Memory B cell (primary cell): ENCODE measurements around the gene HSPA6.
"Not testable (repeated sequence)": the region's sequence is repeated elsewhere in the genome, so short reads cannot be mapped to it uniquely, and the experiment has no call there.

Source experiments
- ATAC-seq: fragments of 150-1000 bp; cut with Tn5 transposase; 2 replicates; pipeline ENCODE4 v1.10.0; 2021; ENCODE audit warnings: low read depth, mild to moderate bottlenecking, moderate library complexity
- DNase-seq, 2 donors: peaks; one replicate each; pipeline ENCODE4 v3.0.0; 2022; ENCODE audit warnings: low spot score in 2 of 2
- H3K27ac Mint-ChIP-seq: one replicate; pipeline ENCODE4 v1.8.0; 2022; ENCODE audit warnings: mild to moderate bottlenecking, moderate library complexity, mixed read lengths
- H3K27me3 Mint-ChIP-seq: one replicate; pipeline ENCODE4 v1.8.0; 2022; ENCODE audit warnings: mixed read lengths
- H3K36me3 Mint-ChIP-seq: one replicate; pipeline ENCODE4 v1.8.0; 2022; ENCODE audit warnings: mild to moderate bottlenecking, mixed read lengths
- H3K4me1 Mint-ChIP-seq: one replicate; pipeline ENCODE4 v1.8.0; 2022; ENCODE audit warnings: mixed read lengths
- H3K4me3 Mint-ChIP-seq: one replicate; pipeline ENCODE4 v1.8.0; 2022; ENCODE audit warnings: mild to moderate bottlenecking, moderate library complexity, mixed read lengths
- H3K9me3 Mint-ChIP-seq: one replicate; pipeline ENCODE4 v1.8.0; 2022; ENCODE audit warnings: mixed read lengths

Gene HSPA6

DNA sequence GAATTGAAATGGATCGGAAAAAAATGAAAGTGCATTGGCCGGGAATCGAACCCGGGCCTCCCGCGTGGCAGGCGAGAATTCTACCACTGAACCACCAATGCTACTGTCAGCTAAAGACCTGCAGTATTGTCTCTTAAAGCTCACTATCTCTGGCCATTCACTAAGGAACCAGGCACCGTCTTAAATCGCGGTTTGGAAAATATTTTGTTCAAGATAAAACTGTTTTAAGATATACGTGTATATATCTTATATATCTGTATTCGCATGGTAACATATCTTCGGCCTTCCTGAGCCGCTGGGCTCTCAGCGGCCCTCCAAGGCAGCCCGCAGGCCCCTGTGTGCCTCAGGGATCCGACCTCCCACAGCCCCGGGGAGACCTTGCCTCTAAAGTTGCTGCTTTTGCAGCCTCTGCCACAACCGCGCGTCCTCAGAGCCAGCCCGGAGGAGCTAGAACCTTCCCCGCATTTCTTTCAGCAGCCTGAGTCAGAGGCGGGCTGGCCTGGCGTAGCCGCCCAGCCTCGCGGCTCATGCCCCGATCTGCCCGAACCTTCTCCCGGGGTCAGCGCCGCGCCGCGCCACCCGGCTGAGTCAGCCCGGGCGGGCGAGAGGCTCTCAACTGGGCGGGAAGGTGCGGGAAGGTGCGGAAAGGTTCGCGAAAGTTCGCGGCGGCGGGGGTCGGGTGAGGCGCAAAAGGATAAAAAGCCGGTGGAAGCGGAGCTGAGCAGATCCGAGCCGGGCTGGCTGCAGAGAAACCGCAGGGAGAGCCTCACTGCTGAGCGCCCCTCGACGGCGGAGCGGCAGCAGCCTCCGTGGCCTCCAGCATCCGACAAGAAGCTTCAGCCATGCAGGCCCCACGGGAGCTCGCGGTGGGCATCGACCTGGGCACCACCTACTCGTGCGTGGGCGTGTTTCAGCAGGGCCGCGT, at the start of gene HSPA6:
HSPA6 (plus strand) TSS at position 724 of the 925 bp plus-strand sequence; CDS start at position 843, 119 bp downstream.
- not testable (repeated sequence) for H3K36me3 Mint-ChIP-seq, H3K27me3 Mint-ChIP-seq, H3K9me3 Mint-ChIP-seq, H3K4me1 Mint-ChIP-seq
- DNase-seq (peak; percentile 84 to 87), ATAC-seq (peak; percentile 70)
- Mint-ChIP-seq H3K4me3 (peak within 1 kb of the TSS; percentile 87), H3K27ac (peak within 1 kb of the TSS; percentile 99)

DNA sequence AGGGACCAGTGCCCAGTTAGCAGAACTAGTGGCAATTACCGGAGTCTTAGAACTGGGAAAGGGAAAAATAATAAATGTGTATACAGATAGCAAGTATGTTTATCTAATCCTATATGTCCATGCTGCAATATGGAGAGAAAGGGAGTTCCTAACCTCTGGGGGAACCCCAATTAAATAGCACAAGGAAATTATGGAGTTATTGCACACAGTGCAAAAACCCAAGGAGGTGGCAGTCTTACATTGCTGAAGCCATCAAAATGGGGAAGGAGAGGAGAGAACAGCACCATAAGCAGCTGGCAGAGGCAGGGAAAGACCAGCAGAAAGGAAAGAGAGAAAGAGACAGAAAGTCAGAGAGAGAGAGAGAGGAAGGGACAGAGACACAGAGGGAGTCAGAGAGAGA, 46.6 kb upstream of the HSPA6 start:
- not testable (repeated sequence) for DNase-seq, H3K4me1 Mint-ChIP-seq, ATAC-seq, H3K4me3 Mint-ChIP-seq, H3K9me3 Mint-ChIP-seq, H3K27ac Mint-ChIP-seq, H3K27me3 Mint-ChIP-seq, H3K36me3 Mint-ChIP-seq

DNA sequence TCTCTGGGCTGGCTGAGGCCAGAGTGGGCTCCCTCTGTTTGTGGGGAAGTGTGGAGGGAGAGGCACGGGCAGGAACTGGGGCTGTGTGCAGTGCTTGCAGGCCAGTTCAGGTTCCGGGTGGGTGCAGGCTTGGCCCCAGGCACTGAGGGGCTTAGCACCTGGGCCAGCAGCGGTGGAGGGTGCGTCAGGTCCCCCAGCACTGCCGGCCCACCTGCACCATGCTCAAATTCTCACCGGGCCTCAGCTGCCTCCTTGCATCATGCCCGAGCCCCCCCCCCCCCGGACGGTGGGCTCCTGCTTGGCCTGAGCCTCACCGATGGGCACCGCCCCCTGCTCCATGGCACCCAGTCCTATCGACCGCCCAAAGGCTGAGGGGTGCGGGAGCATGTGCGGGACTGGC, 45.4 kb upstream of the HSPA6 start:
- Mint-ChIP-seq H3K27ac (no peak overlapping the region), H3K36me3 (no peaks in the 10 kb centered on the region), H3K9me3 (no peaks in the 10 kb centered on the region), H3K4me1 (no peaks in the 10 kb centered on the region), H3K27me3 (no peaks in the 10 kb centered on the region), H3K4me3 (no peak overlapping the region)
- no peak for ATAC-seq
- DNase-seq: no peak

DNA sequence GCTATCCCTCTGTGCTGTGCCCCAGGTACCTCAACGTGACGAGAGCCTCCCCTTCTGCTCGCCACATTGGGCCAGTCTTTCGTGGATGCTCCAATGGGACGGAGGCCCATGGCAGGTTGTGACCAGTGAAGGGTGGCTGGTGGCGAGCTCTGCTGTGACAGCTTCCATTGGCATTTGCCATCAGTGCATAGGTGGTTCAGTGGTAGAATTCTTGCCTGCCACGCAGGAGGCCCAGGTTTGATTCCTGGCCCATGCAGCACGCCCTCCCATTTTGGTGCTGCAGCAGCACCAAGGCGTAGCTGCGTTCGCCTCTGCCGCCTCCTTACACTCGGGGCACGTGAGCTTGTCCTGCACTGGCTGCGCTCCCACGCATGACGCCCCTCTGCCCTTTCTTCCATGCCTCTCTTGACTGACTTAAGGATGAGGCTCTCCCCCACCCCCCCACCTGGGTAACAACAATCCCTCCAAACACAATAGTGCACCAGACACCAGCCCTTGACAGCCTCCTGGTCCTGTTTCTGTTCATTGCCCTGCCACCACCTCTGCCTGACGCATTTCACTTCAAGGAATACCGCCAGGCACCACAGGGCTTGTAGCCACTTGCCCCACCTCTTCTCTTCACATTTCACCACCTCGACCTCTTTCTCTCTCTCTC, 43.8 kb upstream of the HSPA6 start:
- no peak overlapping the region for H3K4me3 Mint-ChIP-seq
- H3K36me3 Mint-ChIP-seq: no peaks in the 10 kb centered on the region
- H3K4me1 Mint-ChIP-seq: no peaks in the 10 kb centered on the region
- no peak for DNase-seq
- no peak overlapping the region for H3K27ac Mint-ChIP-seq
- no peaks in the 10 kb centered on the region for H3K9me3 Mint-ChIP-seq
- no peaks in the 10 kb centered on the region for H3K27me3 Mint-ChIP-seq
- ATAC-seq: no peak

DNA sequence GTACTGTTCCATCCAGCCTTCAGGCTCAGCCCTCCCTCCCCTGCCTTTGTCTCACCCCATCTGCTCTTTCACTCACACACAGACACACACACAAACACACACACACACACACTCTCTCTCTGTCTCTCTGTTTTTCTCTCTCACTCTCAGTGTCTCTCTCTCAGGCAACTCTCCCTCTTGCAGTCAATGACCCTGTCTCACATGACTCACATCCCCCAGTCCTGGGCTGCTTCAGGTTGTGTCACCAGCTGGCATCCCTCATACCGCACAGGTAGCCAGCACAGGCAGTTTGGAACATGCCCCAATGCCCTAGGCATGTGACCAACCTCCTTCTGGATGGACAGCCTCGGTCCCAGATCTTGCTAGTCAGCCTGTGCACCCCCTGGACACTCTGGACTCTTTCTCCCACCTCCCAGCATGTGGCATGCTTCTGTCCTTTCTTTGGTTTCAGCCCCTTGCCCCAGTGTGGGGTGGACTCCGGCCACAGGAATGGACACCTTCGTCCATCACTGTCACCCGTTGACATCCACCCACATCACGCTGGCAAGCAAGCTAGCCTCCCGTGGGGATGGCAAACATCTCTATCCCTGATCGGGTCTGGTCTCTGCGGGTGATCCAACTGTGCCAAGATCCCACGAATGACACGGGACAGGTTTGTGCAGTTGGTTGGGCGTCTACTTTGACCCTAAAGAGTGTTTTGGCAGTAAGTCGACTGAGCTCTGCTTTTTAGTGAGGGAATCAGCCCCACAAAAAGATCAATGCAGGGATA, 42.5 kb upstream of the HSPA6 start:
- Mint-ChIP-seq H3K4me3 (no peak overlapping the region), H3K36me3 (no peaks in the 10 kb centered on the region), H3K27ac (no peak overlapping the region), H3K4me1 (no peaks in the 10 kb centered on the region), H3K27me3 (no peaks in the 10 kb centered on the region), H3K9me3 (no peaks in the 10 kb centered on the region)
- ATAC-seq (no peak), DNase-seq (no peak)

DNA sequence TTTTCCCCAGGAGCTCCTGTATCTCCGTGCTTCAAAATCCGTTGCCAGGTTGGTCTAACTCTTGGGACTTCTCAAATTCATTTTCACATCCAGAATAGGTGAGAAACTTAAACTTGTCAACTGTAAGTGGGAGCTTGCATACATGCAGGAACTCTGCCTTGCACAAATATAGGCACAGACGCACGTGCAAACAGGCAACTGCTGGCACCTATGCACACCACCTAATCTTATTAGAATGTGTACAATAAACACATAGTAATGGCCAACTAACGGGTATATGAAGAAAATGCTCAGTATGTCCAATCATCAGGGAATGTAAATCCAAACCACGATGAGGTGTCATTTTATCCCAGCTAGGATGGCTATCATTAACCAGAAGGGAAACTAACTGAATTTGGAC, 41.7 kb upstream of the HSPA6 start:
- no peaks in the 10 kb centered on the region for H3K36me3 Mint-ChIP-seq
- no peaks in the 10 kb centered on the region for H3K27me3 Mint-ChIP-seq
- no peak for DNase-seq
- H3K4me3 Mint-ChIP-seq: no peak overlapping the region
- no peaks in the 10 kb centered on the region for H3K9me3 Mint-ChIP-seq
- no peak overlapping the region for H3K27ac Mint-ChIP-seq
- no peaks in the 10 kb centered on the region for H3K4me1 Mint-ChIP-seq
- ATAC-seq: no peak

DNA sequence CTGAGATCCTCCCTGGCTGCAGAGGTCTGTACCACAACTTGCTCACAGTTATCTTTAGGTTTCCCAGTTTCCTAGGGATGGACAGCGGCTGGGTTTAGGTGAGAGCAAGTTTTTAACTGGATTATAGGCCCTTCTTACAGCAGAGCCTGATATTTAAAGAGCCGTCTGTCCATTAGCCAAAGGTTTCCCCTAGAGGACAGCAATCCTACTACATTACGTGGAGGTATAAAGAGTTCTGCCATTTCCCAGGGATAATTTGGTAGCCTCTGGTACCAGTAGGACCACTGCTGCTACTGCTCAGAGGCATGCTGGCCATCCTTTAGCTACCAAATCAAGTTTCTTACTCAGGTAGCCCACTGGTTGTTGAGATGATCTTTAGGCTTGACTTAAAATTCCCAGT, 41.0 kb upstream of the HSPA6 start:
- Mint-ChIP-seq H3K4me1 (no peaks in the 10 kb centered on the region), H3K36me3 (no peaks in the 10 kb centered on the region), H3K4me3 (no peak overlapping the region), H3K27ac (no peak overlapping the region), H3K9me3 (no peaks in the 10 kb centered on the region), H3K27me3 (no peaks in the 10 kb centered on the region)
- DNase-seq (no peak), ATAC-seq (no peak)

DNA sequence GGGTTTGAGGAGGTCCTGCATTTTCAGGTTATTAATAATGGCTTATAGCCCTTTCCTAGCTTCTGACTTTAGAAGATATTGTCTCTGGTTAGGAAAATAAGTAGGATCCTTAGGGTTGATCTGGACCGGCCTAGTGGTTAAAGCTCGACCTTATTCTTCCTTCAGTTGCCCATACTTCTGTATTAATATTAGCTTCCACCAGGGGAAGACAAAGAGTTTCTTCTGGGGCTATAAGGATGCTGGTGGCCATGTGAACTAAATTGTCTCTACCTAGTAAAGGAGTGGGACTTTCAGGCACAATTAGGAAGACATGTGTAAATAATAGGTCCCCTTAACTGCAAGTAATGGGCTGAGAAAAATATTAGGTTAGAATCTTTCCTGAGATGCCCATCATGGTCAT, 39.7 kb upstream of the HSPA6 start:
- Mint-ChIP-seq H3K36me3 (no peaks in the 10 kb centered on the region), H3K4me3 (no peak overlapping the region), H3K27me3 (no peaks in the 10 kb centered on the region), H3K27ac (no peak overlapping the region), H3K4me1 (no peaks in the 10 kb centered on the region), H3K9me3 (no peaks in the 10 kb centered on the region)
- no peak for DNase-seq
- peak; percentile 46 for ATAC-seq

DNA sequence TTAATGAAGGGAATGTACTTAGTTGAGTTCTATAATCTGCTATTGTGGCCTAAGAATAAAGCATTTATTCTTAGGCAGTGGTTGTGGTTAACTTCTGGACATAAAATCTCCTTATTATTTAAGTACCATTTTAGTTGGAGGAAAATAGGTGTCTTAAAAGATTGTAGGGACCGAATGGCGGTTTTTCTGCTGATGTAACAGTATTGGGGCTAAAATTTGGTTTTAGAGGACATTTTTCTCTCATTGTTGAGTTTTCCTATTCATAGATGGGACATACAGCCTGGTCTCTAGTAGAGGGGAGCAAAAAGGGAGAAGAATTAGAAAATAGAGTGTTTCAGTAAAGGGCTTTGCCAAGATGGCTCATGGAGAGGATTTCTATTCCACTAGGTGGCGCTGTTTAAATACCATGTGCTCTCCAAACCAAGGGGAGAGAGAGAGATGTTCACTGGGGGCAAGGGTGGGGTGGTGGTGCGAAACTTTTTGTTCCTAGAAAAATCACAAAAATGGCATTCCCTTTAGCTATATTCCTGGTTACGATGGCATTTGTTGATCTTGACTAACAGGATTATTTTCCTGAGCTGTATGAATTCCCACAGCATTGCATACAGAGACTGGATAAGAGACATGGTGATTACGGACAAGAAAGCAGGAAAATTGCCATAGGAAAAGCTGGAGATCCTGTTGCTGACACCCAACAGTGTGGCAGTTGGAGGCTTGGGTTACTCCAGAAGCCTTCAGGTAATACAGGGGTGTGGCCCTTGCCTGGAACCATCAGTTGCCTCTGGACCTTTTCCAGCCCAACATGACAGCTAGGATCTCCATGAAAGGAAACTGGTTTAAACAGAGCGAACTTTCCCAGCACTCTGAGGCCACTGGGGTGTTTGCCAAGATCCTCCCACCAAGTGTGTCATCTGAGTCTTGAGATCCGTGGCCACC, 37.3 kb upstream of the HSPA6 start:
- H3K27me3 Mint-ChIP-seq: peaks cover 3% of the 10 kb centered on the region
- no peak overlapping the region for H3K27ac Mint-ChIP-seq
- no peaks in the 10 kb centered on the region for H3K9me3 Mint-ChIP-seq
- H3K4me1 Mint-ChIP-seq: peaks cover 3% of the 10 kb centered on the region
- no peak overlapping the region for H3K4me3 Mint-ChIP-seq
- ATAC-seq (peak; percentile 89), DNase-seq (peak; percentile 40 to 74)
- H3K36me3 Mint-ChIP-seq: no peaks in the 10 kb centered on the region

DNA sequence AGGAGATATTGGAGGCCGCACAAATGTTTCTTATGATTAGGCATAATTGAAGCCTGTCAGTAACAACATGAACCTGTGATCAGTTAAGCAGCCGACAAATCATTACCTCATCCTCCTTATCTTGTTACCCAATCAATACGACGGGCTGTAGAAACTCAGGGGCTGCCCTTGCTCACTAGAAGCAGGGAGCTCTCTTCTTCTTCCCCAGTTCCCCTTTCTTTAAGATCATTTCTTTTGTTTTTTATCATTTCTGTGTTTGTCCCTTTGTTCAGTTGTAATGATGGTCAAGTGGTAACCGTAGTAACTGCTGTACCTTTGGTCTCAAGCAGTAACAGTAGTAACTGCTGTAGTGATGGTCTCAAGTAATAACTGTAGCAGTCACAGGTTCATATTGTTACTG, 32.9 kb upstream of the HSPA6 start:
- Mint-ChIP-seq H3K27ac (no peak overlapping the region), H3K36me3 (no peaks in the 10 kb centered on the region), H3K27me3 (peaks cover 9% of the 10 kb centered on the region), H3K9me3 (no peaks in the 10 kb centered on the region), H3K4me3 (no peak overlapping the region), H3K4me1 (peaks cover 3% of the 10 kb centered on the region)
- ATAC-seq: peak; percentile 26
- no peak for DNase-seq

DNA sequence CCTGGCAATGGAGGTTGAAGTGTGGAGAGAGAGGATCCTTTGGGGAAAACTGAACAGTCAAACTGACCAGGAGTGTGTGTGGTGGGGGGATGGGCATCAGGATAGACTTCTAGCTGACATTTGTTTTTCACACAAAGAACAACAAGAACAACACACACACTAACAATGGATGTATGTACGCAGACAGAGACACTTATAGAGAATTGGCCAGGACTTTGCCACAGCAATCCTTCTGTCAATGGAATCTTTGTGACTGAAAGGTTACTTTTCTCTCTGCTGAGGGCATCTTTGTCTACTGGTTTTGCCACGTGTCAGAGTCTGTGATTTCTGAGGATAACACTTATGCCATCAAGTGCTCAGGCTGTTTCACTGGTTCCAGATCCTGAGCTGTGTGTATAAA, 31.5 kb upstream of the HSPA6 start:
- Mint-ChIP-seq H3K27me3 (peaks cover 9% of the 10 kb centered on the region), H3K4me3 (no peak overlapping the region), H3K36me3 (no peaks in the 10 kb centered on the region), H3K9me3 (no peaks in the 10 kb centered on the region), H3K27ac (no peak overlapping the region), H3K4me1 (peaks cover 3% of the 10 kb centered on the region)
- DNase-seq (no peak), ATAC-seq (no peak)

DNA sequence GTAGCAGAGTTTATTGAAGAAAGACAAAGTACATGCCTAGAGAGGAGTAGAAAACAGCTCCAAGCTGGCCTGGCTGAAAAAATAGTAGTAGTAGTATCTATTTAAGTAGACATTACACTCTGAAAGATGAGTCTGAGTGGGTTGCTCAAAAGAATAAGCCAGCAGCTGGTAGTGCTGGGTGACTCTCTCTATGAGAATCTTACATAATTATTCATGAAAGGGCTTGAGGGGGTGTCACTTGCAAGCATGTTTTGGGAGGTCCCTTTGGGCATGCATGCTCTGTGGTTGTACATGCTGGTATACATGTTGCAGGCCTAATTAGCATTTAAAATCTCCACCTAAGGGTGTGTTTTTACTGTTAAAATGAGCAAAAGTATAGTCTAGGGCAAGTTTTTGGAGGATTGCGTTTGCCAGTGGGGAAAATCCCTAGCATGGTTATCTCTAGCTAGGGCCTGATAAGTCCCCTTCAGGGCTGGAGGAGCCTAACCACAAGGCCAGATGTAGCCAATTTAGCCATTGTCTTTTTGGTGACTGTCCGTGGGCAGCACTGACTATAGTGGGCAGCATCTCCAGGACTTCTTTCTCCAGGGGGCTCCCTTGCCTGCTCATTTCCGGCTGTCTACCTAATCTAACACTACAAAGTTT, 30.1 kb upstream of the HSPA6 start:
- peaks cover 3% of the 10 kb centered on the region for H3K4me1 Mint-ChIP-seq
- no peaks in the 10 kb centered on the region for H3K9me3 Mint-ChIP-seq
- no peak overlapping the region for H3K27ac Mint-ChIP-seq
- peaks cover 9% of the 10 kb centered on the region for H3K27me3 Mint-ChIP-seq
- ATAC-seq: no peak
- DNase-seq: no peak
- no peaks in the 10 kb centered on the region for H3K36me3 Mint-ChIP-seq
- H3K4me3 Mint-ChIP-seq: no peak overlapping the region

DNA sequence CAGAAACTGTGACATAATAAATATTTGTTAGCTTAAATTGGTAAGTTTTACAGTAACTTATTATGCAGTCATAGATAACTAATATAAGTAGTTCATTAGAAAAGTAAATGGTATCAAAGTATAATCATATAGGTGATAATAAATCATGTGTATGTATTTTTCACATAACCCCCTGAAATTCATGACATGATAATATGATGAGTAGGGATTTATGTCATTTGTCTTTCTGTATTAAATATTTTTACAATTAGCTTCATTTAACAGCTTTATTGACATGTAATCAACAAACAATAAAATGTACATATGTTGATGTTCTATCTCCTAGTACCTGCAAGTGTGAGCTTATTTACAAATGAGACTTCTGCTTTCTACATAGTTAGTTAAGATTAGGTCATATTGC, 28.9 kb upstream of the HSPA6 start:
- DNase-seq: no peak
- Mint-ChIP-seq H3K9me3 (no peaks in the 10 kb centered on the region), H3K4me1 (peaks cover 8% of the 10 kb centered on the region), H3K4me3 (no peak overlapping the region), H3K27ac (no peak overlapping the region), H3K27me3 (peaks cover 9% of the 10 kb centered on the region), H3K36me3 (no peaks in the 10 kb centered on the region)
- no peak for ATAC-seq
